Kidney (tissue), 14 donors: ENCODE data around the gene C16orf74. TPM values are rescaled to one million over a fixed set of nuclear protein-coding genes. Genes with fewer than 3 reads are reported as not detected.

Source experiments
- DNase-seq, 5 donors: peaks; one replicate each; pipeline ENCODE4 v3.0.0-alpha.2; 2013 to 2020
- FAIRE-seq: peaks from 2 replicates; lab custom pipeline; 2012; peaks lifted over from hg19 to GRCh38; lab: Jason Lieb, UNC
- H3K27ac ChIP-seq, 2 donors: one replicate each; pipeline ENCODE4 v1.7.0; 2013; ENCODE audit warnings: low read depth in 2 of 2, low read length in 2 of 2, inconsistent platforms in 1 of 2
- H3K27me3 ChIP-seq: one replicate; pipeline ENCODE4 v1.7.1; 2013; ENCODE audit warnings: low read length, inconsistent platforms; ENCODE audit not compliant: control insufficient read depth, insufficient read depth
- H3K36me3 ChIP-seq, 3 donors: one replicate each; pipeline versions ENCODE4 v1.7.0 to v1.7.1; 2013; ENCODE audit warnings: low read length in 3 of 3, control low read depth in 1 of 3, inconsistent platforms in 1 of 3; ENCODE audit not compliant: insufficient read depth in 3 of 3, control insufficient read depth in 2 of 3
- H3K4me1 ChIP-seq, 3 donors: one replicate each; pipeline versions ENCODE4 v1.7.0 to v1.7.1; 2013; ENCODE audit warnings: low read length in 3 of 3, inconsistent platforms in 1 of 3, low read depth in 1 of 3; ENCODE audit not compliant: control insufficient read depth in 2 of 3, insufficient read depth in 2 of 3
- H3K4me3 ChIP-seq, 3 donors: one replicate each; pipeline versions ENCODE4 v1.7.0 to v1.8.1; 2013; ENCODE audit warnings: low read length in 3 of 3, control low read depth in 1 of 3, inconsistent platforms in 1 of 3
- H3K9ac ChIP-seq, 3 donors: one replicate each; pipeline versions ENCODE4 v1.7.0 to v1.7.1; 2013; ENCODE audit warnings: low read length in 3 of 3, control low read depth in 1 of 3, inconsistent platforms in 1 of 3
- H3K9me3 ChIP-seq, 3 donors: one replicate each; pipeline versions ENCODE4 v1.7.0 to v1.7.1; 2013; ENCODE audit warnings: low read length in 3 of 3, control low read depth in 1 of 3, inconsistent platforms in 1 of 3; ENCODE audit not compliant: control insufficient read depth in 2 of 3, insufficient read depth in 1 of 3
- intact Hi-C: fragments of 100-400 bp; cut with DNase I; formaldehyde crosslinking; loops from one replicate; pipeline ENCODE4 v1.11.1; 2022
- polyA plus RNA-seq: library from polyadenylated mRNA; stranded (reverse); fragments of 350-450 nt; fragmentation: Illumina TruSeq; extraction: RNeasy Lipid Tissue Mini Kit (QIAGEN cat#74804); gene quantifications from one replicate; pipeline ENCODE4 v1.2.3, GENCODE V29; 2014; ENCODE audit warnings: low read depth, low replicate concordance; ENCODE audit not compliant: insufficient read depth
- total RNA-seq: library from RNA; stranded (reverse); fragmentation: NEBNext Ultra II Directional; extraction: Animal tissue kit (Norgen Biotek cat#: 25700); gene quantifications from one replicate; pipeline ENCODE4 v1.2.1, GENCODE V29; 2021
- TF ChIP-seq, protein P1 (sequence below): IDR thresholded peaks from 3 replicates; pipeline ENCODE4 v1.5.1; 2012; ENCODE audit warnings: mild to moderate bottlenecking, moderate library complexity, borderline replicate concordance; ENCODE audit not compliant: insufficient read depth; ENCODE audit errors: extremely low read depth
- donor health status: control.
- donor health status: control.
- donor health status: control.
- donor health status: control.
- donor health status: control.
- donor health status: DM: yes; HTN: yes; CAD: no.
- donor health status: Normal renal cell carcinoma (clear cell type).

C16orf74 gene
- total and polyA plus RNA-seq, 2 donors from 2014 or later, result 3.5 to 4.6 TPM

GRCh38 chr16:85755929-85756768 is 5.3 kb upstream of the C16orf74 start:
- Histone ChIP-seq H3K36me3 (no peaks in the 10 kb centered on the region), H3K27me3 (no peaks in the 10 kb centered on the region), H3K9me3 (no peaks in the 10 kb centered on the region), H3K4me3 (no peak overlapping the region), H3K27ac (no peak overlapping the region), H3K4me1 (peaks cover 0 to 5% (median 2%) of the 10 kb centered on the region in 3 donors), H3K9ac (no peak overlapping the region)
- DNase-seq, result no peak
- intact Hi-C loops, result no loop called here
- FAIRE-seq, result no peak
- TF ChIP-seq, protein P1, sequence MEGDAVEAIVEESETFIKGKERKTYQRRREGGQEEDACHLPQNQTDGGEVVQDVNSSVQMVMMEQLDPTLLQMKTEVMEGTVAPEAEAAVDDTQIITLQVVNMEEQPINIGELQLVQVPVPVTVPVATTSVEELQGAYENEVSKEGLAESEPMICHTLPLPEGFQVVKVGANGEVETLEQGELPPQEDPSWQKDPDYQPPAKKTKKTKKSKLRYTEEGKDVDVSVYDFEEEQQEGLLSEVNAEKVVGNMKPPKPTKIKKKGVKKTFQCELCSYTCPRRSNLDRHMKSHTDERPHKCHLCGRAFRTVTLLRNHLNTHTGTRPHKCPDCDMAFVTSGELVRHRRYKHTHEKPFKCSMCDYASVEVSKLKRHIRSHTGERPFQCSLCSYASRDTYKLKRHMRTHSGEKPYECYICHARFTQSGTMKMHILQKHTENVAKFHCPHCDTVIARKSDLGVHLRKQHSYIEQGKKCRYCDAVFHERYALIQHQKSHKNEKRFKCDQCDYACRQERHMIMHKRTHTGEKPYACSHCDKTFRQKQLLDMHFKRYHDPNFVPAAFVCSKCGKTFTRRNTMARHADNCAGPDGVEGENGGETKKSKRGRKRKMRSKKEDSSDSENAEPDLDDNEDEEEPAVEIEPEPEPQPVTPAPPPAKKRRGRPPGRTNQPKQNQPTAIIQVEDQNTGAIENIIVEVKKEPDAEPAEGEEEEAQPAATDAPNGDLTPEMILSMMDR, result no peak

DNA sequence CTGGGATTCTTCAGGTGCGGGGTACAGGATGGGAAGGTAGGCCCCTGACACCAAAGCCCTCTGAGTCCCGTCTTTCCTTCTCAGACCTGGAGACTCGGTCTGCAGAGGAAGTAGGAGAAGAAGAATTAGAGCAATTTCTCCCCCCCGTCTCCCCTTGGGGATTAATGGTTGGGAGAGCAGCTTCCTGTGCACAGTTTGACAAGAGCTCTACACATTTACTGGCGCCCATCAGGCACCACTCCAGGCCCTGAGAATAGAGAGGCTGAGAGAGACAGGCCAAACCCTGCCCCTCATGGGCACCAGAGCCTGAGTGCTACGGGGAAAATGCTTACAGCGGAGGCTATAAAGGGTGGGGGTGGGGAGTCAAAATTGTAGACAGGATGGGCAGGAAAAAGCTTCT is 3.5 kb upstream of the C16orf74 start:
- H3K27ac ChIP-seq, result no peak overlapping the region
- no peaks in the 10 kb centered on the region for H3K36me3 ChIP-seq
- H3K9ac ChIP-seq, result no peak overlapping the region
- H3K4me1 ChIP-seq, result peaks cover 0 to 7% (median 2%) of the 10 kb centered on the region in 3 donors
- TF ChIP-seq, protein P1, result no peak
- intact Hi-C loops, result no loop called here
- FAIRE-seq (no peak), DNase-seq (no peak)
- H3K4me3 ChIP-seq, result no peak overlapping the region
- no peaks in the 10 kb centered on the region for H3K27me3 ChIP-seq
- H3K9me3 ChIP-seq, result no peaks in the 10 kb centered on the region

DNA sequence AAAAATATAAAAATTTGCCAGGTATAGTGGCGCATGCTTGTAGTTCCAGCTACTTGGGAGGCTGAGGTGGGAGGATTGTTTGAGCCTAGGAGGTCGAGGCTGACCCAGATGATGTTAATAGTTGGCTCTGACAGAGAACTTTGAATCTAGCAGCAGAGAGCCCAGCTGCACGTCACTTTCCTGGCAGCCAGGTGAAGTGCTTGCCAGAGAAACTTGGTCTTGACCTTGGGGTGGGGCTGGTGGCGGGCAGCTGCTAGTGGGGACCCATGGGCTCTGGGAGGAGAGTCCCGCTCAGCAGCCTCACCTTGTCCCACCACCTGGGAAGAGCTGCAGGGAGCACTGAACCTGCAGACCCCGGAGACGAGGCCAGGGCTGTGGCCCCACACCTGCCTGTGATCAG is 3.1 kb upstream of the C16orf74 start:
- no peaks in the 10 kb centered on the region for H3K36me3 ChIP-seq
- TF ChIP-seq, protein P1, result no peak
- no peaks in the 10 kb centered on the region for H3K27me3 ChIP-seq
- H3K27ac ChIP-seq, result no peak overlapping the region
- H3K9me3 ChIP-seq, result no peaks in the 10 kb centered on the region
- no peak overlapping the region for H3K4me3 ChIP-seq
- H3K4me1 ChIP-seq, result peaks cover 0 to 7% (median 2%) of the 10 kb centered on the region in 3 donors
- H3K9ac ChIP-seq, result no peak overlapping the region
- DNase-seq (no peak), FAIRE-seq (no peak)
- intact Hi-C loops, result no loop called here
